Measurements from ENCODE around the gene FBXL19.
A peak's percentile ranks its signal among the peaks of the same experiment; 100 is the strongest.
"Not testable (repeated sequence)": the region's sequence is repeated elsewhere in the genome, so short reads cannot be mapped to it uniquely, and the experiment has no call there.

The FBXL19 gene

DNA sequence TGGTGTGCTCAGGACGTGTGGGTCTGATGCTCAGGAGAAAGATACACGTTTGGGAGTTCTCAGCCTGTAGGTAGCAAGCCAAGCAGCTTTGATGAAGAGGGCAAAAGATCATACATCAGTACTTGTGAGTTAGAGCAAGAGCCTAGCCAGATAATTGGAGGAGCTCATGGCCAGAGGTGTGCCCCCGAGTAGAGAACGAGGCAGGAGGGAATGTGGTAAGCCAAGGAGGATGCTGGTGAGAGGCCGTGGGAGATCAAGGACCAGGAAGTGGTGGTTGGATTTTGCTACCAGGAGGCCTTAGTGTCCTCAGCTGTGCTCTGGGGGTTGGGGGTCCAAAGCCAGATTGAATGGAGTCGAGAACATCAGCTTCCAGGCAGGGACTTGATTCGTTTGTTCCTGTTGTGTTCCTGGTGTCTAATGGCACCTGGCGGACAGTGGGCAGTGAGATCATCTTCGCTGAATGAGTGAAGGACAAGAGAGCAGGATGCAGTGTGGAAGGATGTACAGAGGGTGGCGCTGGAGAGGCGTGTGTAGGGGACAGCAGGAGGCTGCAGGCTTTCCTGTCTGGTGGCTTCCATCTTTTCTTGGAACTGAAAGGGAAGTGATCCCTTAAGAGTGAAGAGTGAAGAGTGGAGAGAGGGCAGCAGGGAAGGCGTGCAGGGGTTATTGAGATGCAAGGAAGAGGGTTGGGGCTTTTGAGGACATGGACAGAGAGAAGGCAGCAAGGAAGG is 11.6 kb downstream of the FBXL19 start:
- TF ChIP-seq, protein P1, sequence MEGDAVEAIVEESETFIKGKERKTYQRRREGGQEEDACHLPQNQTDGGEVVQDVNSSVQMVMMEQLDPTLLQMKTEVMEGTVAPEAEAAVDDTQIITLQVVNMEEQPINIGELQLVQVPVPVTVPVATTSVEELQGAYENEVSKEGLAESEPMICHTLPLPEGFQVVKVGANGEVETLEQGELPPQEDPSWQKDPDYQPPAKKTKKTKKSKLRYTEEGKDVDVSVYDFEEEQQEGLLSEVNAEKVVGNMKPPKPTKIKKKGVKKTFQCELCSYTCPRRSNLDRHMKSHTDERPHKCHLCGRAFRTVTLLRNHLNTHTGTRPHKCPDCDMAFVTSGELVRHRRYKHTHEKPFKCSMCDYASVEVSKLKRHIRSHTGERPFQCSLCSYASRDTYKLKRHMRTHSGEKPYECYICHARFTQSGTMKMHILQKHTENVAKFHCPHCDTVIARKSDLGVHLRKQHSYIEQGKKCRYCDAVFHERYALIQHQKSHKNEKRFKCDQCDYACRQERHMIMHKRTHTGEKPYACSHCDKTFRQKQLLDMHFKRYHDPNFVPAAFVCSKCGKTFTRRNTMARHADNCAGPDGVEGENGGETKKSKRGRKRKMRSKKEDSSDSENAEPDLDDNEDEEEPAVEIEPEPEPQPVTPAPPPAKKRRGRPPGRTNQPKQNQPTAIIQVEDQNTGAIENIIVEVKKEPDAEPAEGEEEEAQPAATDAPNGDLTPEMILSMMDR (IDR thresholded peaks at IDR 0.05; ENCODE audit: low read depth, low read length, missing control alignments) = peak; percentile 68
- DNase-seq (ENCODE audit: low read depth) = no peak
- H3K4me3 ChIP-seq (ENCODE audit: low read depth, low read length) = no peak overlapping the region

DNA sequence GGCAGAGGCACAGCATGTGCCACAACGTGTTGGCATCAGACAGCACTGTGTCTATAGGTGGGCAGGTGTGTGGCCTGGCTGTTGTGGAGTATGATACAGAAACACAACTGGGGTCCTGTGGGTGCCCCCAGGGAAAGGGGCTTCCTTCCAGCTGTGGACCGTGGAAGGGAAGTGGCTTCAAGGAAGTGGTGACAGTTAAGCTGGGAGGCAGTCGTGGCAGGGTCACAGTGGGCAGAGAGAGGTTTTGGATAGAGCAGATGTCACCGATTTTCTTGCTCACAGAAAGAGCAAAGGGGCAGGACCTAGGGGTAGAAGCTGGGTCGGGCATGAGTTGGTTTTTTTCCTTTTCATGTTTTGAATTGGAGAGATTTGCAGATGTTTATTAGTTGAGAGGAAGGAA is 14.3 kb downstream of the FBXL19 start:
- TF ChIP-seq, protein P1 (IDR thresholded peaks at IDR 0.05; ENCODE audit: low read depth, low read length, missing control alignments) = no peak

DNA sequence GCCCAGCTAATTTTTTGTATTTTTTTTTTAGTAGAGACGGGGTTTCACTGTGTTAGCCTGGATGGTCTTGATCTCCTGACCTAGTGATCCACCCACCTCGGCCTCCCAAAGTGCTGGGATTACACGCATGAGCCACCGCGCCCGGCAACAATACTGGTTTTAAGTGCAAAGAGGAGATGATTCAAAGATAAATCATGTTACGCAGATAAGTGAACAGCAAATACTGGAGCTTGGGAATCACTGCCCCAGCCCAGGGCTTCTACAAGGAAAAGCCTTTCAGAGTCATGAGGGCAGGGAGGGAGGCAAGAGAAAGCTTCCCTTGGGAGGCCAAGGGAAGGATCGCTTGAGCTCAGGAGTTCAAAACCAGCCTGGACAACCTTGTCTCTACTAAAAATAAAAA is 16.2 kb downstream of the FBXL19 start:
- DNase-seq (ENCODE audit: low read depth); H3K4me3 ChIP-seq (ENCODE audit: low read depth, low read length): not testable (repeated sequence)

More for the DNA sequence above, 14.3 kb downstream of the FBXL19 start:
- H3K4me3 ChIP-seq (ENCODE audit: low read depth, low read length) = no peak overlapping the region
- DNase-seq (ENCODE audit: low read depth) = no peak

DNA sequence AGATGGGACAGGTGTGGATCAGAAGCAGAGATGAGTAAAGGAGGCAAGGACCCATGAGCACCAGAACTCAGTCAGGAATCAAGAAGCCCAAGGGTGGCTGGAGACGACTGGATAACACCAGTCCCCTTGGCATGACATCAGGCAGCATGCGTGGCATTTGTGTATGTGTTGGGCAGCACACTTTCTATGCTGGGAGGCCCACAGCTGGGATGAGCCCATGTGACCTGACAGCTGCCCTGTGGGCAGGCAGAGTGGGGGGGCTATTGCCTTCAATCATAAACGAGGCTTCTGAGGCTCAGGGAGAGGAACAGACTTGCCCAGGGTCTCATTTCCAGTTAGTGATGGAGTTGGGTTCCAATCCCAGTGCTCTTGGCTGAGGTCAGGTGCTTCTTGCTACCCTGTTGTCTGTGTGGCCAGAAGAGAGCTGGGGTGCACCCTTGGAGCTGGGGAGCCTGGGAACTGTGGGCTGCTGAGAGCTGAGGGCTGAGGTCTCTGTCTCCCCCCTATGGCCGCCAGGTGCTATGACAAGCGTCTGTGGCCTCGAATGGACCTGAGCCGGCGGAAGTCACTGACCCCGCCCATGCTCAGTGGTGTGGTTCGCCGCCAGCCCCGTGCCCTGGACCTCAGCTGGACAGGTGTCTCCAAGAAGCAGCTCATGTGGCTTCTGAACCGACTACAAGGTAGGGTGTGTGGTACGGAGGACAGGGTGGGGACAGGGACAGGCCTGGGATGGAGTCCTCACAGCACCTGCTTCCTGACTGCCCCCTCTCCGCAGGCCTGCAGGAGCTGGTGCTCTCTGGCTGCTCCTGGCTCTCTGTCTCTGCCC is 18.4 kb downstream of the FBXL19 start:
- TF ChIP-seq, protein P1 (IDR thresholded peaks at IDR 0.05; ENCODE audit: low read depth, low read length, missing control alignments) = peak; percentile 98
- H3K4me3 ChIP-seq (ENCODE audit: low read depth, low read length) = no peak overlapping the region
- no peak for DNase-seq (ENCODE audit: low read depth)

DNA sequence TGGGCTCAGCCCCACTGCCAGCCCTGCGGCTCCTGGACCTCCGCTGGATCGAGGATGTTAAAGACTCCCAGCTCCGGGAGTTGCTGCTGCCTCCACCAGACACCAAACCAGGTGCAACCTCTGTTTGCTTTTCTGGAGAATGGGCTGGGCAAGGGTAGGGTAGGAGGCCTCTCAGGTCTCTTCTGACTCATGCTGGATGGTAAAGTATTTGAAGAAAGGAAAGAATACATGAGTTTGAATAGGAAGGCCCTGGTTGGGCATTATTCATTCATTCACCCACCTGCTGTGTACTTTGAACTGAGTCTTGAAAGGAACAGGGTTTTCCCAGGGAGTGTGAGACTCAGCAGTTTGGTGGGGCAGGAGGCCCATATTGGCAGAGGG is 19.0 kb downstream of the FBXL19 start:
- DNase-seq (ENCODE audit: low read depth) = no peak
- TF ChIP-seq, protein P1 (IDR thresholded peaks at IDR 0.05; ENCODE audit: low read depth, low read length, missing control alignments) = no peak
- no peak overlapping the region for H3K4me3 ChIP-seq (ENCODE audit: low read depth, low read length)

DNA sequence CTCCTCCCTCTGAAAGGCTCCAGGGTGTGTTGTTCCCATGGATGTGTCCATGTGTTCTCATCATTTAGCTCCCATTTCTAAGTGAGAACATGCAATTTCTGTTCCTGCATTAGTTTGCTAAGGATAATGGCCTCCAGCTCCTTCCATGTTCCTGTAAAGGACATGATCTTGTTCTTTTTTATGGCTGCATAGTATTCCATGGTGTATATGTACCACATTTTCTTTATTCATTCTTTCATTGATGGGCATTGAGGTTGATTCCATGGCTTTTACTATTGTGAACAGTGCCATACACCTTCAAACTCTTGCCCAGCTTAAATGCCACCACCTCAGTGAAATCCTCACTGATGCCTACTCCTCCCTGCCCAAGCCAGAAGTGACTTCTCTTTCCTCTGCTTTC is 21.0 kb downstream of the FBXL19 start:
- TF ChIP-seq, protein P1 (IDR thresholded peaks at IDR 0.05; ENCODE audit: low read depth, low read length, missing control alignments) = no peak
- DNase-seq (ENCODE audit: low read depth) = no peak
- H3K4me3 ChIP-seq (ENCODE audit: low read depth, low read length) = no peak overlapping the region

DNA sequence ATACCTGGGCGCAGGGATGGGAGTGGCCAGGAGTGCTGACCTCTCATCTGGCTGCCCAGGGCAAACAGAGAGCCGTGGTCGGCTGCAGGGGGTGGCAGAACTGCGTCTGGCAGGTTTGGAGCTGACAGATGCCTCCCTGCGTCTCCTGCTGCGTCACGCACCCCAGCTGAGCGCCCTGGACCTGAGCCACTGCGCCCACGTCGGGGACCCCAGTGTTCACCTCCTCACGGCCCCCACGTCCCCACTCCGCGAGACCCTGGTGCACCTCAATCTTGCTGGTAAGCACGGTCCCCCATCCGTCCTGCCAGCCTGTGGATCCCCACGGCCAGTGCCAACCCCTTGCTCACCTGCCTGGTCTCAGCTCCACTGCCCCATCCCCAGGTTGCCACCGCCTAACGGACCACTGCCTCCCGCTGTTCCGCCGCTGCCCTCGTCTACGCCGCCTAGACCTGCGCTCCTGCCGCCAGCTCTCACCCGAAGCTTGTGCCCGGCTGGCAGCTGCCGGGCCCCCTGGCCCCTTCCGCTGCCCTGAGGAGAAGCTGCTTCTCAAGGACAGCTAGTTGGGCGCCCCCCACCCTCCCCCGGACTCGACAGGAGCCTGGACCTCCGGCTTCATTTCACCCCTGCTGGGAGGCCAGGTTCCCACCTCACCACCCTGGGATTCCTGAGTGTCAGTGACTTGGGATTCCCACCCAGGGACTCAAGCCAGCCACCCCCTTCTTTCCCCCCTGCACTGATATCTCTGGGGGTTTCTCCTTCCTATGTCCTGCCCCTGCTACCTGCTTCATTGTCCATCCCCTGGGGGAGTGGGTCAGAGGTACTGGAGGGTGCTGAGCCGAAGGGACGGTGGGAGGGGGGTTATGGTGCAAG is 23.5 kb downstream of the FBXL19 start:
- no peak overlapping the region for H3K4me3 ChIP-seq (ENCODE audit: low read depth, low read length)
- DNase-seq (ENCODE audit: low read depth) = no peak
- TF ChIP-seq, protein P1 (IDR thresholded peaks at IDR 0.05; ENCODE audit: low read depth, low read length, missing control alignments) = no peak

Data from GM12864 (cell line).